Measurements from ENCODE around the gene FAM50B. TPM values are rescaled to one million over a fixed set of nuclear protein-coding genes. Genes with fewer than 3 reads are reported as not detected.
"Not testable (repeated sequence)": the region's sequence is repeated elsewhere in the genome, so short reads cannot be mapped to it uniquely, and the experiment has no call there.

FAM50B gene
- total RNA-seq, 1 donor from 2014 or later, result 23.2 TPM

DNA sequence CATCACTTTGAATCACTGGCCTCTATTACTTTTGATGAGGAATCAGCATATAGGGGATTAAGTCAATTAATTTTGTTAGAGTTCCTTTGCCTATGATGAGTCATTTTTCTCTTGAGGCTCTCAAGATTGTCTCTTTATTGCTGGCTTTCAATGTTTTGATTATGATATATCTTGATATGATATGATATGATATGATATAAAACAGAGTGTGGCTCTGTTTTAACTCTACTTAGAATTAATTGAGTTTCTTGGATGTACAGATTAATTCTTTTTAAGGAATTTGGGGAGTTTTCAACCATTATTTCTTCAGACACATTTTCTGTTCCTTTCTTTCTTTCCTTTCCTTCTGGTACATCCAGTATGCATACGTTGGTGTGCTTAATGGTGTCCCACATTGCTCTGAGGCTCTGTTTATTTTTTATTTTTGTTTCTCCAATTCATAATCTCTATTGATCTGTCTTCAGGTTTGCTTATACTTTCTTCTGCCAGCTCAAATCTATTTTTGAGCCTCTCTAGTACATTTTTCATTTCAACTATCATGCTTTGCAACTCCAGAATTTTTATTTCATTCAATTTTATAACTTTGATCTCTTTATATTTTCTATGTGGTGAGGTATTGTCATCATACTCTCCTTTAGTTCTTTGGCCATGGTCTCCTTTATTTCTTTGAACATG, 10.8 kb downstream of the FAM50B start:
- Histone ChIP-seq H3K36me3 (no peaks in the 10 kb centered on the region), H3K9me3 (replicated peaks) (peaks cover 16% of the 10 kb centered on the region), H3K27ac (replicated peaks) (no peak overlapping the region), H3K27me3 (ENCODE audit: low read depth) (no peaks in the 10 kb centered on the region), H3K4me3 (no peak overlapping the region), H3K4me1 (no peaks in the 10 kb centered on the region)
- DNase-seq, result no peak
- intact Hi-C loops (cut with micrococcal nuclease), result no loop called here
- TF ChIP-seq, protein P1, sequence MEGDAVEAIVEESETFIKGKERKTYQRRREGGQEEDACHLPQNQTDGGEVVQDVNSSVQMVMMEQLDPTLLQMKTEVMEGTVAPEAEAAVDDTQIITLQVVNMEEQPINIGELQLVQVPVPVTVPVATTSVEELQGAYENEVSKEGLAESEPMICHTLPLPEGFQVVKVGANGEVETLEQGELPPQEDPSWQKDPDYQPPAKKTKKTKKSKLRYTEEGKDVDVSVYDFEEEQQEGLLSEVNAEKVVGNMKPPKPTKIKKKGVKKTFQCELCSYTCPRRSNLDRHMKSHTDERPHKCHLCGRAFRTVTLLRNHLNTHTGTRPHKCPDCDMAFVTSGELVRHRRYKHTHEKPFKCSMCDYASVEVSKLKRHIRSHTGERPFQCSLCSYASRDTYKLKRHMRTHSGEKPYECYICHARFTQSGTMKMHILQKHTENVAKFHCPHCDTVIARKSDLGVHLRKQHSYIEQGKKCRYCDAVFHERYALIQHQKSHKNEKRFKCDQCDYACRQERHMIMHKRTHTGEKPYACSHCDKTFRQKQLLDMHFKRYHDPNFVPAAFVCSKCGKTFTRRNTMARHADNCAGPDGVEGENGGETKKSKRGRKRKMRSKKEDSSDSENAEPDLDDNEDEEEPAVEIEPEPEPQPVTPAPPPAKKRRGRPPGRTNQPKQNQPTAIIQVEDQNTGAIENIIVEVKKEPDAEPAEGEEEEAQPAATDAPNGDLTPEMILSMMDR (IDR thresholded peaks at IDR 0.05; ENCODE audit: borderline replicate concordance), result no peak

DNA sequence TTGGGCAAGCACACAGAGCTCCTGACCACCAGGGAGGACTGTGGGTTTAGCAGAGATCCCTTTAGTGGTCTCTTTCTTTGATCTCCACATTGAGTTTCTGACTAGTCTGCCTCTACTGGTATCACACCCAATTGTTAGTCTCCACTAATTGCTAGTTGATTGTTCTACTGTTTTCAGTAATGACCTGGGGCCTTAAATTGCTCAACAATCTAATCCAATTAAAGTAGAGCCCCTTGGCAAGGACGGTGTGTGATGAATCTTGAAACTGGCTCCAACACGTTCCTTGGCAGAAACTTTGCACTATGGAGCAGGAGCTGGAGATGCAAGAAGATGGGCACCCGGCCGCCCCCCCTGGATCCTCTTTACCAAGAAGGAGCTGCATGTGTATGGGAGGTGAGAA, 12.3 kb downstream of the FAM50B start:
- TF ChIP-seq, protein P1 (IDR thresholded peaks at IDR 0.05; ENCODE audit: borderline replicate concordance), result no peak
- no peak overlapping the region for H3K4me3 ChIP-seq
- no peak for DNase-seq
- intact Hi-C loops (cut with micrococcal nuclease), result no loop called here
- H3K9me3 ChIP-seq (replicated peaks), result peaks cover 16% of the 10 kb centered on the region
- no peaks in the 10 kb centered on the region for H3K36me3 ChIP-seq
- H3K27ac ChIP-seq (replicated peaks), result no peak overlapping the region
- H3K4me1 ChIP-seq, result no peaks in the 10 kb centered on the region
- H3K27me3 ChIP-seq (ENCODE audit: low read depth), result no peaks in the 10 kb centered on the region

DNA sequence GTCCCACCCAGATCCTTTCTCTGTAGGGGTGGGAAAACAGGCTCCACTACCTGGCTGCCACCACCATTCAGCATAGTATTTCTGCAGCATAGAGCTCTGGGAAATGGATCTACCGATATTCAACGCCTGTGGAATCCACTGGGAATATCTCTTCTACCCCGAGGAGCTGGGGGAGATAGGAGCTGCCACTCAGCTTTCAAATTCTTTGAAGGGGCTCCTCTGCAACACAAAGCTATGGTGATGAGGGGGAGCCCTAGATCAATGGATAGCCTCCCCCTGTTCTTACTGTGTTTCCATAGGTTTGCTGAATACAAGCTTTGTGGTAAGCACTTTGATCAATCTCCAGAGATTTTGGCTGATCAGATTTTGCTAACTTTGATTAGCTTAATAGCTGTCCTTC, 12.9 kb downstream of the FAM50B start:
- H3K27ac ChIP-seq (replicated peaks), result no peak overlapping the region
- no peak overlapping the region for H3K4me3 ChIP-seq
- TF ChIP-seq, protein P1 (IDR thresholded peaks at IDR 0.05; ENCODE audit: borderline replicate concordance), result no peak
- intact Hi-C loops (cut with micrococcal nuclease), result no loop called here
- no peaks in the 10 kb centered on the region for H3K4me1 ChIP-seq
- peaks cover 16% of the 10 kb centered on the region for H3K9me3 ChIP-seq (replicated peaks)
- H3K36me3 ChIP-seq, result no peaks in the 10 kb centered on the region
- DNase-seq, result no peak
- no peaks in the 10 kb centered on the region for H3K27me3 ChIP-seq (ENCODE audit: low read depth)

DNA sequence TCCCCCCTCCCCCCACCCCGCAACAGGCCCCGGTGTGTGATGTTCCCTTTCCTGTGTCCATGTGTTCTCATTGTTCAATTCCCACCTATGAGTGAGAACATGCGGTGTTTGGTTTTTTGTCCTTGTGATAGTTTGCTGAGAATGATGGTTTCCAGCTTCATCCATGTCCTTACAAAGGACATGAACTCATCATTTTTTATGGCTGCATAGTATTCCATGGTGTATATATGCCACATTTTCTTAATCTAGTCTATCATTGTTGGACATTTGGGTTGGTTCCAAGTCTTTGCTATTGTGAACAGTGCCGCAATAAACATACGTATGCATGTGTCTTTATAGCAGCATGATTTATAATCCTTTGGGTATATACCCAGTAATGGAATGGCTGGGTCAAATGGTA, 14.1 kb downstream of the FAM50B start:
- peaks cover 16% of the 10 kb centered on the region for H3K9me3 ChIP-seq (replicated peaks)
- H3K27me3 ChIP-seq (ENCODE audit: low read depth); H3K36me3 ChIP-seq; H3K4me3 ChIP-seq; DNase-seq; H3K27ac ChIP-seq (replicated peaks); H3K4me1 ChIP-seq; intact Hi-C loops (cut with micrococcal nuclease): not testable (repeated sequence)

DNA sequence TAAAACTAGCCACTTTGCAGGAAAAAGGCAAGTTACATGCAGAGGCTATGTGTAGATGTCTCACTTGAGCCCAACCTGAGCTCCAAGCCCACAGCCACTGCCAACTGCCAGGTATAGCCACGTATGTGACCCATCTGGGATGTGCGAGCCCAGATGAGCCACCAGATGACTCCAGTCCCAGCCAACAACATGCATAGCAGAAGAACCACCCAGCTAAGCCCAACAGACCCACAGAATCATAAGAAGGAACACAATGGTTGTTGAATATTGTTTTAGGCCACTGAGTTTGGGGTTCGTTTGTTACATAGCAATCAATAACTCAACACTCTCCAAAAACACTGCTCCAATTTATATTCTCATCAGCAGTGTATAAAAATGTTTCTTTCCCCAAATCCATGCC, 16.3 kb downstream of the FAM50B start:
- Histone ChIP-seq H3K27ac (replicated peaks) (no peak overlapping the region), H3K9me3 (replicated peaks) (peaks cover 5% of the 10 kb centered on the region), H3K27me3 (ENCODE audit: low read depth) (no peaks in the 10 kb centered on the region), H3K4me3 (no peak overlapping the region), H3K4me1 (no peaks in the 10 kb centered on the region), H3K36me3 (no peaks in the 10 kb centered on the region)
- TF ChIP-seq, protein P1 (IDR thresholded peaks at IDR 0.05; ENCODE audit: borderline replicate concordance), result no peak
- intact Hi-C loops (cut with micrococcal nuclease), result no loop called here
- no peak for DNase-seq

DNA sequence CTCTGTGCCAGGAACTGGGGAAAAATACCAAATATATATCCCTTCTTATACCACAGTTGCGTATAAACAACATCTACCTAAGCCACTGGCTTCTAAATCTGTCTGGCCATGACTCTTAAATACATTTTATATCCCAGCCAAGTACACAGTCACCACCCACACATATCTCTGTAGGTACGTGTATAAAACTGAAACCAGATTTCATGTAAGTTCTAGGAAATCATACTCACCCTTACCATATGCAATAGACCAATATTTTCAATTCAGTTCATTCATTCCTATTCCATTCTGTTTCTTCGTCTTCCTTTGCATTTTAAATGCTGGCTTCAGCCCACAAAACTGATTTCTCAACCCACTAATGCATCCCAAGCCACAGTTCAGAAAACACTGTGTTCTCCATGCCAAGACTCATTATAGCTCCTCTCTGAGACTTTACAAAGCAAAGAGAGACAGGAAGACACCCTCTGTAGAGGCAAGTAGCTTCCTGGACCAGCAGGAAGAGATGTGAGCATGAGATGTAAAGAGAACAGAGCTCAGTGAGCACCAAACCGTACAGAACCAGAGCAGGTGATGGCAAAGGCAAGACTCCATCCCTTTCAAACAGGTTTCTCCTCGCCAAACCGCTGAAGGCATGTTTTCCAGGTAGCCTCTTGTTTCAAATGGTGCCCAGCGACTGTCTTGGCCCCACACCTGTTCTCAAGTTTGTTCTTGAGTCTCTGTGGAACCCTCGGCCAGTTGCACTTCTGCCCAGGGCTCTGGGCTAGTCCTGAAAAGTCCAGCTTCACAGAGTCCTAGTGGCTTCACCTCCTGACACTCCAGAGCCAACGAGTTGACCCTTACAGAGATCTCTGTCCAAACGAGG, 18.7 kb downstream of the FAM50B start:
- H3K4me1 ChIP-seq, result no peaks in the 10 kb centered on the region
- H3K9me3 ChIP-seq (replicated peaks), result no peaks in the 10 kb centered on the region
- no peak overlapping the region for H3K4me3 ChIP-seq
- H3K36me3 ChIP-seq, result no peaks in the 10 kb centered on the region
- intact Hi-C loops (cut with micrococcal nuclease), result no loop called here
- no peak overlapping the region for H3K27ac ChIP-seq (replicated peaks)
- no peak for DNase-seq
- TF ChIP-seq, protein P1 (IDR thresholded peaks at IDR 0.05; ENCODE audit: borderline replicate concordance), result no peak
- H3K27me3 ChIP-seq (ENCODE audit: low read depth), result no peaks in the 10 kb centered on the region

Measured in left ventricle myocardium inferior (tissue), 1 donor.